Measurements from ENCODE around the gene BAMBI. TPM values are rescaled to one million over a fixed set of nuclear protein-coding genes. Genes with fewer than 3 reads are reported as not detected.
A peak's percentile ranks its signal among the peaks of the same experiment; 100 is the strongest.

The BAMBI gene
- total RNA-seq, 1 experiment from 2014 or later, result 3.3 TPM

DNA sequence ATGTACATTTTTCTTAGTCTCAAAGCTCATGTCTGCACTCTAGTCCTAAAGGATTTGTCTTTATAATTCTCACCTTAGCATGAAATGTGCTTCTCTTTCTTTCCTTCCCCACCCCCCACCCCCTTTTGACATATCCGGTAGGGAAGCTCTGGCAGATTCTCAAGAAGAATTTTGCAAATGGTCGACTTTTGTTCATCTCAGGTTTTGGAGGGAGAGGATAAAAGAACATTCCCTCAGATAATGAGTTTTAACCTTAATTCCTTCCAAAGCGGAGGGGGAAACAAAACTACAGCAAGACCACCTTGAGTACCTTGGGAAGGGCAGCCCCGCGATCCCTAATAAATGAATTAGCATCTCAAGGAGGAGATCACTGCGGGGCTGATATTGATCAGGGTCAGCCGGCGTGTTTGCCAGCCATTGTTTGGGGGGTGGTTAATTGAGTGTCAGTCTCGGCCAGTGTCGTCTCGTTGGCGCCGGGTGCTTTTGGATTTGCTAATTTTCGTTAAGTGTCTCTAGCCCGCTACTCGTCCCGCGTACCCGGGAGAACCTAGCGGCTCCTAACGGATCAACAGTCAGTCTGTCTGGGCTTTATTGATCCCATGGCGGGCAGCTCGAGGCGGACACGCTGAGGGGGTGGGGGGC, 874 bp upstream of the BAMBI start:
- no peaks in the 10 kb centered on the region for H3K36me3 ChIP-seq (ENCODE audit: low read depth)
- POLR2A ChIA-PET (ENCODE audit: unreplicated experiment), result no interaction called here

GRCh38 chr10:28677888-28678686, 766 bp downstream of the BAMBI start:
- Histone ChIP-seq H3K4me2 (peak overlapping the region; percentile 76), H3K9me3 (ENCODE audit: insufficient read depth, low read depth) (no peaks in the 10 kb centered on the region), H3K27me3 (ENCODE audit: insufficient read depth, low read depth) (peaks cover 8% of the 10 kb centered on the region; the same call in 1 of the 2 replicates), H3K4me1 (replicated peaks; ENCODE audit: insufficient read depth) (no peaks in the 10 kb centered on the region), H3F3A (ENCODE audit: insufficient read depth, low read depth) (no peaks in the 10 kb centered on the region), H3K27ac (no peak overlapping the region), H2AFZ (peak overlapping the region; percentile 64; the same call in 1 of the 2 replicates), H3K4me3 (peak overlapping the region; percentile 55), H3K36me3 (ENCODE audit: low read depth) (no peaks in the 10 kb centered on the region; the same call in 1 of the 2 replicates), H4K20me1 (ENCODE audit: insufficient read depth) (no peaks in the 10 kb centered on the region; the same call in 1 of the 2 replicates), H3K79me2 (ENCODE audit: low read depth) (peaks cover 16% of the 10 kb centered on the region), H3K9me2 (ENCODE audit: insufficient read depth) (no peaks in the 10 kb centered on the region)
- intact Hi-C loops (cut with micrococcal nuclease; ENCODE audit: unreplicated experiment), result loop anchor here (2.0 to 10.0 kb wide), 4 partner anchors 137 to 453 kb away; no protein-coding TSS in a partner anchor
- ChIA-PET POLR2A (ENCODE audit: unreplicated experiment) (interaction anchor here (0.5 to 0.6 kb wide), 2 partner anchors 427 to 629 kb away, joined by 3 read pairs; no protein-coding TSS in a partner anchor), CTCF (interaction anchor here (0.6 to 0.8 kb wide), 3 partner anchors 451 to 626 kb away, joined by 3 read pairs; no protein-coding TSS in a partner anchor)
- no peak for TF ChIP-seq EZH2 (IDR thresholded peaks at IDR 0.05; ENCODE audit: low read depth)
- TF ChIP-seq, protein P1, sequence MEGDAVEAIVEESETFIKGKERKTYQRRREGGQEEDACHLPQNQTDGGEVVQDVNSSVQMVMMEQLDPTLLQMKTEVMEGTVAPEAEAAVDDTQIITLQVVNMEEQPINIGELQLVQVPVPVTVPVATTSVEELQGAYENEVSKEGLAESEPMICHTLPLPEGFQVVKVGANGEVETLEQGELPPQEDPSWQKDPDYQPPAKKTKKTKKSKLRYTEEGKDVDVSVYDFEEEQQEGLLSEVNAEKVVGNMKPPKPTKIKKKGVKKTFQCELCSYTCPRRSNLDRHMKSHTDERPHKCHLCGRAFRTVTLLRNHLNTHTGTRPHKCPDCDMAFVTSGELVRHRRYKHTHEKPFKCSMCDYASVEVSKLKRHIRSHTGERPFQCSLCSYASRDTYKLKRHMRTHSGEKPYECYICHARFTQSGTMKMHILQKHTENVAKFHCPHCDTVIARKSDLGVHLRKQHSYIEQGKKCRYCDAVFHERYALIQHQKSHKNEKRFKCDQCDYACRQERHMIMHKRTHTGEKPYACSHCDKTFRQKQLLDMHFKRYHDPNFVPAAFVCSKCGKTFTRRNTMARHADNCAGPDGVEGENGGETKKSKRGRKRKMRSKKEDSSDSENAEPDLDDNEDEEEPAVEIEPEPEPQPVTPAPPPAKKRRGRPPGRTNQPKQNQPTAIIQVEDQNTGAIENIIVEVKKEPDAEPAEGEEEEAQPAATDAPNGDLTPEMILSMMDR (conservative IDR thresholded peaks at IDR 0.05), result no peak
- no TSS peak for BruUV-seq (replicated peaks)
- no peak for DNase-seq

More for the DNA sequence above, 874 bp upstream of the BAMBI start:
- H2AFZ ChIP-seq, result no peak overlapping the region
- H3K9me2 ChIP-seq (ENCODE audit: insufficient read depth), result no peaks in the 10 kb centered on the region
- H3K4me3 ChIP-seq, result peak overlapping the region; percentile 33; the same call in 1 of the 2 replicates
- peaks cover 4% of the 10 kb centered on the region; the same call in 1 of the 2 replicates for H3K27me3 ChIP-seq (ENCODE audit: insufficient read depth, low read depth)
- H3K9me3 ChIP-seq (ENCODE audit: insufficient read depth, low read depth), result no peaks in the 10 kb centered on the region
- BruUV-seq (replicated peaks), result no TSS peak
- no peak for DNase-seq
- CTCF ChIA-PET, result no interaction called here
- no peaks in the 10 kb centered on the region for H3F3A ChIP-seq (ENCODE audit: insufficient read depth, low read depth)
- intact Hi-C loops (cut with micrococcal nuclease; ENCODE audit: unreplicated experiment), result loop anchor here (2.0 to 10.0 kb wide), 4 partner anchors 138 to 454 kb away; no protein-coding TSS in a partner anchor
- H4K20me1 ChIP-seq (ENCODE audit: insufficient read depth), result no peaks in the 10 kb centered on the region; the same call in 1 of the 2 replicates
- peaks cover 16% of the 10 kb centered on the region for H3K79me2 ChIP-seq (ENCODE audit: low read depth)
- TF ChIP-seq, protein P1 (conservative IDR thresholded peaks at IDR 0.05), result no peak
- TF ChIP-seq EZH2 (IDR thresholded peaks at IDR 0.05; ENCODE audit: low read depth), result no peak
- no peaks in the 10 kb centered on the region for H3K4me1 ChIP-seq (replicated peaks; ENCODE audit: insufficient read depth)
- peak overlapping the region; percentile 34; the same call in 1 of the 2 replicates for H3K4me2 ChIP-seq
- H3K27ac ChIP-seq, result no peak overlapping the region

- Histone ChIP-seq H3F3A (ENCODE audit: insufficient read depth, low read depth) (no peaks in the 10 kb centered on the region), H4K20me1 (ENCODE audit: insufficient read depth) (no peaks in the 10 kb centered on the region; the same call in 1 of the 2 replicates), H3K4me2 (peak overlapping the region; percentile 76), H3K4me1 (replicated peaks; ENCODE audit: insufficient read depth) (no peaks in the 10 kb centered on the region), H3K9me2 (ENCODE audit: insufficient read depth) (no peaks in the 10 kb centered on the region), H3K9me3 (ENCODE audit: insufficient read depth, low read depth) (no peaks in the 10 kb centered on the region), H3K36me3 (ENCODE audit: low read depth) (no peaks in the 10 kb centered on the region; the same call in 1 of the 2 replicates), H3K27ac (no peak overlapping the region), H2AFZ (peak overlapping the region; percentile 64; the same call in 1 of the 2 replicates), H3K4me3 (peak overlapping the region; percentile 55), H3K79me2 (ENCODE audit: low read depth) (peaks cover 16% of the 10 kb centered on the region), H3K27me3 (ENCODE audit: insufficient read depth, low read depth) (peaks cover 8% of the 10 kb centered on the region; the same call in 1 of the 2 replicates)
- POLR2A ChIA-PET (ENCODE audit: unreplicated experiment), result no interaction called here
- DNase-seq, result no peak
- intact Hi-C loops (cut with micrococcal nuclease; ENCODE audit: unreplicated experiment), result loop anchor here (5.0 to 10.0 kb wide), 3 partner anchors 136 to 383 kb away; no protein-coding TSS in a partner anchor
- TF ChIP-seq EZH2 (IDR thresholded peaks at IDR 0.05; ENCODE audit: low read depth), result no peak
- TF ChIP-seq, protein P1 (conservative IDR thresholded peaks at IDR 0.05), result no peak
- TSS peak; percentile 49 for BruUV-seq (replicated peaks)
- CTCF ChIA-PET, result no interaction called here
These were observed 1.6 kb downstream of the BAMBI start for GRCh38 chr10:28678687-28679457.

All from PC-9 (cell line).